ENCODE measurements around the gene UBE2E3.
A peak's percentile ranks its signal among the peaks of the same experiment; 100 is the strongest.

Gene UBE2E3

DNA sequence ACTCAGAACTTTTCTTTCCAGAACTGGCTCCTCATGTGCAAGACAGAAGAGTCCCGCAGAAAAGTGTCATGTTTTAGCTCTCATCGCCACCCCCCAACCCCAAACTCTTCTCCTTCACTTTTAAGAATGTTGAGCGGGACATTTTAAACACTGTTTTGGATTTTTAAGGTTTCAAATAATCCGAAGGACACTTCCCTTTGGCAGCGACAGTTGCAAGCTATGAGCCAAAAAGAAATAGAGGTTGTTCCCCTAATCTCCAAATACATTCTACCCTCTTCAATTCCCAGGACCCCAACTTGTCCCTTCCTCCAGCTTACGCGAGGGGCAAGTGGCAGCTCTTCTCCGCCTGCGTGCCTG, 678 bp upstream of the UBE2E3 start:
- no peak for DNase-seq

DNA sequence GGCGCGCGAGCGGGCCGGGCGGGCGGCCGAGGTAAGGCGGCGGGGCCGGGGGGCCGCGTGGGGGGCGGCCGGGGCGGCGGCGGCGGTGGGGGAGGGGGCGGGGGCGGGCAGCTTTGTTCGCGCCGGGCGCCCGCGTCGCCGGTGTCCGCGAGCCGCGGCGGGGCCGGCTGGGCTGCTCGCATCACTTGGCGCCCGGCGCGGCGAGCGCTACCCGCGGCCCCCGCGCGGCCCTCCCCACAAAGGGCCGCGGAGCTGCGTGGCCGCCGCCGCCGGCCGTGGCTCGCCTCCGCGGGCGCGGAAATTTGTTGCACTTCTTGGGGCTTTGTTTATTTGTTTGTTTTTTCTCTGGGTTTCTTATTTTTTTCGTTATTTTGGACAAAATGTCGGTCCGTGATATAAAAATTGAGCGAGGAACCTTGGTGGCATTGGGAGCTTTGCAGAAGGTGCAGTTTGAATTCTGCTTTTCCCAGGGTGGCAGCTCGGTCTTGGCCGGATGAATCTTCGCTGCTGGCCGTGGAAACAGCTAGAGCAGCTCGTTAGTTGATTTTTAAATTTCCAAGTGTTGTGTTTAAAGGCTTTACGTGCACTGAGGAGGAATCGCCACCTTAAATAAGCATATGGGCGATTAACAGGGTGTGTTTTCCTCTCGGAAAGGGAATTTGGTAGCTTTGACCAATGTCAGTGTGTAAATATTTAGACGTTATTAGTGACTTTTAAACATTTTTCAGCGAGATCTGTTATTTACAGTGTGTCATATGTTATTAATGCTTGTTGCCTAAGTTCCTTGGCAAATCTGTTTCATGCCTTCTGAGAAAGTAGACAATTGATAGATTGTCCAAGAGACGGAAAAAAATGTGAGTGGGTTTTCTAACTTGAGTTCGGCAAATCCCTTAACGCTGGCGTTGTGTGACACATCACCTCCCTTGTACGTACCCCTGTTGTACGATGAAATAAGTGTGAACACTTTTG, 822 bp downstream of the UBE2E3 start:
- peak; percentile 33 for DNase-seq

DNA sequence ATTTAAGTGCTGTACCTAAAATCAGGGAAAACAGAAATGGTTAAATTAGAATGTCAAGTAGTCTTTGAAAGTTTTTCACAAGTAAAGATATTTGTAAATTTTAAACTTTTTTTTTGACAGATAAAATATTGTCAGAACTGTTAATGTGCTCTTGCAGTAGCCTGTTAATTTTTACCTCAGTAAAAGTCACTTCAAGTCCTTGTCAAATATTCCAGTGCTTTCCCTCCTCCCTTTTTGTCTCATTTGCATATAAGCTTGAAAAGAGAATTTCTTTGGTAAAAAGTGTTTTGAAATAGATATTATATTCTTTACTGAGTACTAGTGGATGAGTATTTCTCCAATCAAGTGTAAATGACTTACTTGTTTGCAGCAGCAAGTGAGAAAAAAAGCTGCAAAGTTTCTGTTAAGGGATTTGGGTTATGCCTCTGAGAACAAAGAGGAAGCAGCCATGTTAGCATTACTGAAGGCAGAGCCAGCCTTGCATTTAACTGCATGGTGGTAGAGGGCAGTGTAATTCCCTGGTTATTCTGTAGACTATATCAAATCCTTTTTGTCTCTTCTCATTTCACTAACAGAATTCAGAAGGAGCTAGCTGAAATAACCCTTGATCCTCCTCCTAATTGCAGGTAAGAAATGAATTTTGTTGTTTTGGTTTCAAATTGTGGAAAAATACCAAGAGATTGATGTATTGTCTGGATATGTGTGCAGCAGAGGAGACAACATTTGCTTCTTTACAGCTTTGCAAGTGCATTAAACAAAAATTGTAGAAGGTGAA, 3.2 kb downstream of the UBE2E3 start:
- DNase-seq = peak; percentile 26

DNA sequence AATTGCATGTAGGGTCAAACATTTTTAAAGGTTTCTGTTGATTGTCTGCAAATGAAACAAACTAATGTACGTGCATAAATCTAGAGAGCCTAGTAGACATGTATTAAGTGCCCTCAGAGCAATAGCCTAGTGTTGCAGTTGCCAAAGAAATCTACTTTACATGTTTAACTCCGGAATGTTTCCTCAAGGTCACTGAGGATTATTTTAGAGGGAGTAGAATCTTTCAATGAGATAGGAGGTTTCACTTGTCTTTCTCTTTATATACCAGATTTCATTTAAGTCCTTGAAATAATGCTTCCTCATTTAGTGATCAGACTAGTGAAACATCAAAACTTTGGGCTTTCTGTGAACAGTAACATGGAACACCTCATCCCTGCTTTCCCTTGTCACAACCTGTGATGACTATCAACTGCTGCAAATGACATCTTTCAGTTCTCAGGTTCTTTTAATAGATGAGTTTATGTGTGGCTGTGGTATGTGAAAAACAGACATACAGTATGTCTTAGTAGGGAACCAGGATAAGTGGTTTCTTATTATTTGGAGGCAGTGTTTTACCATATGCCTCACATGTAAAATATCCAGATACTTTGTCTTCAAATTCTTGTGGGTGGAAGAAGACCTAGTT, 5.5 kb downstream of the UBE2E3 start:
- no peak for DNase-seq

DNA sequence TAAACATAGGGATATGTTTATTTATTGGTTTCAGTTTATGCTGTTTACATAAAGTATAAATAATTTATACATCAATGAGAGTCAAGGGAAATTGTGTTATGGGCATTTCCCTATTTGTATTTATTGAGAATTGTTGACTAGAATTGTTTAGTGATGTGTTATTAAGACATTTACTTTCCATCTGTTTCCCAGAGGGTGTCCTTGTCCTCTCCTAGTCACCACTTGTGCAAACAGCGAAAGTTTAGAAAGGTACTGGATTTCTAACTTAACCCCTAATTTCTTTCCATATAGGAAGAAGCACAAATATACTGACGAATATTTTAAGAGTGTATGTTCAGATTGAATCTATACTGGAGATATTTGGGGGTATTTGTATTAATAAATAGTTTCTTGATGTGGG, 6.7 kb downstream of the UBE2E3 start:
- DNase-seq = no peak

DNA sequence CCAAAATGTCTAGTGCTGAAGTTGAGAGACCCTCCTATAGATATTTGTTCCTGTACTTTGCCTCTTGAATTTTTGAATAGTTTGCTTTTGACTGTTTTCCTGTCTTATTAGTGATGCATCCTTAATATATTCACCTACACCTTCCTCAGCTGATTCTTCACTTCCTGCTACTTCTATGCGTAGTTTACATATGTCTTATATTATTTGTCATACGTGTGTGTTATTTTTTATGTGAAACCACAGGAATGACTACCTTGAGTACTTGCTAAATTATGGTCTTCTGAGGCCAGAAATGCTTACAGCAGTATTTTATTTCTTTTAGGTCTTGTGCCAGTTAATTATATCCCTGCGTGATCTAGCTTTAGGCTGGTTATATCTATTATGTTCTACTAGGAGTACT, 9.9 kb downstream of the UBE2E3 start:
- no peak for DNase-seq

DNA sequence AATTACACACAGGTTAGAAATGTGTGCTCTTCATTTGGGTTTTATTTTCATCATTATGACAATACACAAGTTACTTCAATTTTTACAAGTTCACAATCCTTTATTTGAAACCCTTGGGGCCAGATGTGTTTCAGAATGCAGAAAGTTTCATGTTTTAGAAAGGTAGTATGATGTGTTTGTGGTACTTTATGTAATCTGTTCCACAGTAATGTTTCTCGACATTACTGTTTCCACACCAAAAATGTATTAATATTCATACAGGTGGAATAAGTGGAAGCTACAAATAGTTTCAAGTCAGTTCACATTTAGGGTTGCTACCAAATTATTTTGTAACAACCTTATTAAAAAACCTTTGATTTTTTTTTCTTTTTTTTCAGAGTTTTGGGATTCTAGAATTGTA, 10.4 kb downstream of the UBE2E3 start:
- DNase-seq = no peak

DNA sequence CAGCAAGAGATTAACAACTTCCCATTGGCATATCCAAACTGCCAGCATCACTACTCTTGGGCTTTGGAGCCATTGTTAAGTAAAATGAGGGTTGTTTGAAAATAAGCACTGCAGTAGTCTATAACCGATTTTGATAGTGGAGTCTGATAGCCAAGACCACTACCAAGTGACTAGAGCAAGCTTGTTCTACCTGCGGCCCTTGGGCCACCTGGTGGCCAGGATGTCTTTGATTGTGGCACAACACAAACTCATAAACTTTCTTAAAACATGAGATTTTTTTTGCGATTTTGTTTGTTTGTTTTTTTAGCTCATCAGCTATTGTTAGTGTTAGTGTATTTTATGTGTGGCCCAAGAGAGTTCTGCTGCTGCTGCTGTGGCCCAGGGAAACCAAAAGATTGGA, 11.0 kb downstream of the UBE2E3 start:
- no peak for DNase-seq

DNA sequence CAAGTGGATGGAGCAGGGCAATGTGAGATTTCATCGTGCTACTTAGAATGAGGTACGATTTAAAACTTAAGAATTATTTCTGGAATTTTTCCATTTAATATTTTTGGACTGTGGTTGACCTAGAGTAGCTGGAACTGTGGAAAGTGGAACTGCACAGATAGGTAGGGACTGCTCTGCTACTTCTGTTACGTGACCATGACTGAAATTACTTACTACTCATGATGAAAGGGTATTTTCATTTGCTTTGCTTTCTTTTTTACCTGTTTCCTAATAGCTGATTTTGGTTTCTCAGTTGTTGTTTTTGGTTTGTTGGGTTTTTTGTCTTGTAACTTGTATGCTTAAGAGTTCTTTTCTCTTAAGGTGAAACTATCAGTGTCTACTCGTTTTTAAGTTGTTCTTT, 11.4 kb downstream of the UBE2E3 start:
- no peak for DNase-seq

DNA sequence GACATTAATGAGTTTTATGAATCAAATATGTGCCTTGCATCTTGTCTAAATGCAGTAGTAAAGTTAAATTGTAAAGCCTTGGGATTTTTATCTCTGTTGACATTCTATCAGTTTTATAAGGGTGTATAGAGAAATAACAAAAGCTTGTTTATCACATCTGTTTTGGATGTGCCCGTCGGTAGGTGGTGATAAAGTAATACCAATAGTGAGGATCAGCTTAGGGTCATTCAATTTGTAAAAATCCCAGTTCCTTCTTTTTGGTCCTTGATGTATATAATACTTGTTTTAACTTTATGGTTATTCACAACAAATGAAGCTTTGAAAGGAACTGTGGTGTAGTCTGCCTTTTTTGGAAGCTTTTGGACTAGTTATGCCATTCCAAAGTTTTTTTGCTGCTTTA, 12.6 kb downstream of the UBE2E3 start:
- no peak for DNase-seq

DNA sequence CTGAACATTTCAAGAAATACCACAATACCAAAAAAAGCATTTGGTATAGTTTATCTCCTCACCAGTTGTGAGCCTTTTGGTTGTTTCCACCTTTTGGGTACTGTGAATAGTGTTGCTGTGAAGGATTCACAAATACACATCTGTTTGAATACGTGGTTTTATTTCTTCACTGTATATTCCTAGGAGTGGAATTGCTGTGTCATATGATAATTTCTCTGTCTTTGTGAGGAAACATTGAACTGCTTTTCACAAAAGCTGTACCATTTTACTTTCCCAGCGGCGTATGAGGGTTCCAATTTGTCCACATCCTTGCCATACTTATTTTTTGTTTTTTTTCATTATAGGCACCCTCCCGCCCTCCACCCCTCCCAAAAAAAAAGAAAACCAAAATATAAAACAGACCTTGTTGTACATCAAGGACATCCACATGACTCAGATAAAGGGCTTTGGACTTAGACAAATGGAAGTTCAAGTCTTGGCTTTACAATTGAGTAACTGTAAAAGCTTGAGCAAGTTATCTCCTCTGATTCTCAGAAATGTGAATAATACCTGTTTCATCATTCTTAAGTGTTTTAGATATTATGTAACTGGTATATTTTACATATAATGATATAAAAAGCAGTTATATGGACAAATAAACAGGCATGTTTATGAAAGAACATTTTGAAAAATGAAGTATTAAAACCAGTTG, 19.0 kb downstream of the UBE2E3 start:
- no peak for DNase-seq

DNA sequence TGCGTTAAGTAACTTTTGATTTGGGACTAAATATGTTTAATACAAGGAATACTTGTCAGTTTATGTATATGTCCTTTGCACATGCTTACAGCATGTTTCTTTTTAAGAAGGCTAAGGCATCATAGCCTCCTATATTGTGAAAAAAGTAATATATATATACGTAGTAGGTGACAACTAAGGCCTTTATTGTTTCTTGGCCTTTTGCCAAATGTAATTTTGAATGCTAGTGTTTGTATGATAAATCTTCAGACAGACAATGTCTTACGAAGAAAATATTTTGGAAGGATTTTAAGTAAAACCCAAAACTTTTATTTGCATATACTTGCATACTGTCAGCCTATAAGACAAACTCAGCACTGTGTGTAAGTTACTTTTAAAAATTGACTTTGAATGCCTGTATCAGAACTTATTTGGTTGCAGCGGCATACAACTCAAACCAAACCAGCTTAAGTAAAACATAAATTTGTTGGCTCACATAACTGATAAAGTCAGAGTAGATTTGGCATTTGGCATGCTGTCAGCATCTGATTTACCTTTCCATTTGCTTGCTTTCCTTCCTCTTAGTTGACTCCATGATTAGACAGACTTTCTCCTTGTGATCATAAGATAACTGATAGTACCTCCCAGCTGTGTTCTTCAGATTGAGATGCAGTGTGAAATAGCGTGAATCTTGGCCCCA, 24.4 kb downstream of the UBE2E3 start:
- no peak for DNase-seq

DNA sequence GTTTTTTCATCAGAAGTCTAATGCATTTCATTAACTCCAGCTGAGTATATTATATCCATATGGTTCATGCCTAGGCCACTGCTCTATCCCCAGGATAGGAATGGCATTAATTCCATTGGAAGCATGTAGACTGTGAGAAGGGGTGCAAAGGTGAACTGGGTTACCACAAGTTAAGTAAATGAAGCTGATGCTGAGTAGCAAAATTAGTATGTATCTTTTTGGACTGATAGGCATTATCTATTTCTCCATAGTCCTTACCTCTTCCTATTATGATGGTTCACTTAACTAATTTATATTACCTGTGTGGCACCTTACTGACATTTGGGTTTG, 24.9 kb downstream of the UBE2E3 start:
- no peak for DNase-seq

DNA sequence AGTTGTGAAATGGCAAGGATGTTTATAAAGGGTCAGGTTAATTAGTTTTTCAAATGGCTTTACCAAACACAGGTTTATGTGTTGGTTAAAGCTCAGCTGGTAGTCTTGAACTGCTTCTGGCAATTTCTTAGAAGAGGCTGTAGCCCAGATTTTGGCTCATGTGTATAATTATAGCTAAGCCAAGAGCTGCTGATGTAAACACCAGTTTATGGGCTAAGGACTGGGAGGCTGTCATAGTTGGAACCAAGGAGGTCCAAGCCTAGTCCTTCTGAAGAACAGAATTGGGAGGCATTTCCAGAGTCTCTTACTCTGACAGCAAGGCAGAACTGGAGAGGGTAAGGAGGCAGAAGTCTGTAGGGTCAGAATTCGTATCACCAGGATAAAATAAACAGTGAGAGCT, 25.4 kb downstream of the UBE2E3 start:
- DNase-seq = no peak

DNA sequence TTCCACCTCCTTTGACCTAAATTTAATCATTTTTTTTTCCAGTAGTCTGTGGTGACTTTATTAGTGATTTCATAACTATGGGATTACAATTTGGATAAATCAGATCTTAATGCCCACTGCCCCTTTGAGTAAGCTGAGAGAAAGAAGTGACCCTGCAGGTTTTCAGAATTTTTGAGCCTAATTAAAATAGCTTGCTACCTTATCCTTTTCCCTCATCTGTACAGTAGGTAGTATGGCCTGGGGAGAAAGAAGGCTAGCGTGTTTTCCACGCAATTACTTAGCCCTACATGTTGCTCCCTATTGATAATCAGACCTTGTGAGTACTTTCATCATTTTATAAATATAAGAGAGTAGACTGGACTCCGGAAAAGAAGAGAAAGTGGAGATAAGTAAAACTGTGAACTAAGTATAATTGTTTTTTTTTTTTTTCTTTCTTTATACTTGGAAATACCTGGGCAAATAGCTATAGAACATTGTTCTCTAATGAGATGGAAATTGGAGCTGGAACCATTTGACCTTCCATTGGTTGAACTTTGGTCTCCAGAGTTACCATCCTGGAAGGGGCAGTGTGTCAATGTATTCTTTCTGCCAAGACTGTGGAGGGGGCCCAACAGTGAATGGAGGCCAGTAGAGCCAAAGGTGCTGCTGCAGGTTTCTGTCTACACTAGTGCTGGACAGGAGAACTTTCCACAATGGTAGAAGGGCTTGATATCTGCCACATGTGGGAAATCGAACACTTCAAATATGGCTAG, 26.9 kb downstream of the UBE2E3 start:
- DNase-seq = no peak

DNA sequence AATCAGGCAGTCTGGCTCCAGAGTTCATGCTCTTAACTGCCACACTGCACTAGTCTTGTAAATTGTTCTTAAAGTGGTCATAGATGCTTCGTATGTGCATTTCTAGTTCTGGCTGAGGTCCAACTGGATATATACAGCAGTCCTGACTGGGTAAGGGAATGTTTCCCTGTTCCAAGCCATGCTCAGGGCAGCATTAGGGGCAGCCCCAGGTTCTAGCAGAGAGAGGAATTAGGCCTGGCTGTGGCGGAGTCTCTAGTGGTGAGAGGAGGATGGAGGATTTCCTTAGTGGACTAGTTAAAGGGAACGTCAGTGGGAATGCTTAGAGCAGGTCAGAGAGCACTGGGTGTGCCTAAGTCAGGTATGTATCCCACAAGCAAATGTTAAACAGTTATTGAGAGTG, 28.0 kb downstream of the UBE2E3 start:
- no peak for DNase-seq

DNA sequence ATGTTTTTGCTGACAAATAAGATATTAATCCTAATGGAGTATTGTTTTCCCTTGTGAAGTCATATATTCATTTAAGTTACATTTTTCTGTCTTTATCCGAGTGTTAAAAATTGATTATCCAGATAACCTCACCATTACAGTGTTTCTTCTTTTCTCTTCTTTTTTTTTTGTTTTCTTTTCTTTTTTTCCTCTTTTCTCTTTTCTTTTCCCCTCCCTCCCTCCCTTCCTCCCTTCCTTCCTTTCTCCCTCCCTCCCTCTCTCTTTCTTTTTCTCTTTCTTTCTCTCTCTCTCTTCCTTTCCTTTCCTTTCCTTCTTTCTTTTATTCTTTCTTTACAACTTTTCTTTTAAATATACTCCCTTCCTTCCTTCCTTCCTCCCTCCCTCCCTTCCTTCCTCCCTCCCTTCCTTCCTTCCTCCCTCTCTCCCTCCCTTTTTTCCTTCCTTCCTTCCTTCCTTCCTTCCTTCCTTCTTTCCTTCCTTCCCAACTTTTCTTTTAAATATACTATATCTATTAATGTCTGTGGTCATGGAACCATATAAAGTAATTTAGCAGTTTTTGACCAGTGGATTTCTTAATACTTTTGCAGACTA, 40.9 kb downstream of the UBE2E3 start:
- DNase-seq = no peak

DNA sequence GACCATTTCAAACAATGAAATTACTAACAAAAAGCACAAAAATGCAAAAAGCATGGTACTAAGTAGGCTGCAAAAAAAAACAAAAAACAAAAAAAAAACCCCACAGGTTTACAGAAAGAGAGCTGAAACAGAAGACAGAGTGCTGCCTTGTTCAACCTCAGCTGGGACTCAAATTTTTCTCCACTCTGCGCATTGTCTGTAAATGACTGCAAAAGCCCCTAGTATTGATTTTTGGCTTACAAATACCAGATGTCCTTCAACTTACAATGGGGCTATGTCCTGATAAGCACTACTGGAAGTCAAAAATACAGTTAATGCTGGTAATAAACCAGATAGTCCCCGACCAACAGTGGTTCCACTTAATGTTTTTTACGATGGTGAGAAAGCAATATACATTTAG, 42.2 kb downstream of the UBE2E3 start:
- peak; percentile 10 for DNase-seq

DNA sequence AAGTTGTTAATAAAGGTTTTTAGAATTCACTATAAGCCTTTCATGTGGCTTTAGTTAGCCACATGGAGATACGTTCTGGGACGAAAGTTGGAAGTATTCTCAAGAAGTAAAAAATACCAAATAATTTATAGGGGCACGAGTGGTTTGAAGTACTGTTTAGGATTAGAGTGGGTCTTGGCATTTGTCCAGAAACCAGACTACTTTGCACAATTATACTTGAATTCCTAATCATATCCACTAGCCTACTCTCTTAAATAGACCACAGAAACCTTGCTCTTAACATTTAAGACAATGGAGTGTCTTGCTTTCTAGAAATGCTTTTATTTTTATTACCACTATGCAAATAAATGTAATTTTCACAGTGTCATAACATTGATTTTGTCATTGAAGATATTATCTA, 44.6 kb downstream of the UBE2E3 start:
- DNase-seq = peak; percentile 6

DNA sequence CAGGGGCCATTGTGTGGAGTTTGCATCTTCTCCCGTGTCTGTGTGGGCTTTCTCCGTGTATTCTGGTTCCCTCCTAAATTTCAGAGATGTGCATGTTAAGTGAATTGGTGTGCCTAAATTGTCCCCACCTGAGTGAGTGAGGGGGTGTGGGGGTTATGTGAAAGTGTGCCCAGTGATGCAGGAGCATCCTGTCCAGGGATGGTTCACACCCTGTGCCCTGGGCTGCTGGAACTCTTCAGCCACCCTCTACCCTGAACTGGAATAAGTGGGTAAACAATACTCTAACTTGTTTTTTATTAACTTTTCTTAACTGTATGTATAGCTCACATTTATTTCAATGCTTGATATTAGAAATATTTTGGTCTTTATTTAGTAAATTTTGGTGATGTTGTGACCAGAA, 56.0 kb downstream of the UBE2E3 start:
- no peak for DNase-seq

DNA sequence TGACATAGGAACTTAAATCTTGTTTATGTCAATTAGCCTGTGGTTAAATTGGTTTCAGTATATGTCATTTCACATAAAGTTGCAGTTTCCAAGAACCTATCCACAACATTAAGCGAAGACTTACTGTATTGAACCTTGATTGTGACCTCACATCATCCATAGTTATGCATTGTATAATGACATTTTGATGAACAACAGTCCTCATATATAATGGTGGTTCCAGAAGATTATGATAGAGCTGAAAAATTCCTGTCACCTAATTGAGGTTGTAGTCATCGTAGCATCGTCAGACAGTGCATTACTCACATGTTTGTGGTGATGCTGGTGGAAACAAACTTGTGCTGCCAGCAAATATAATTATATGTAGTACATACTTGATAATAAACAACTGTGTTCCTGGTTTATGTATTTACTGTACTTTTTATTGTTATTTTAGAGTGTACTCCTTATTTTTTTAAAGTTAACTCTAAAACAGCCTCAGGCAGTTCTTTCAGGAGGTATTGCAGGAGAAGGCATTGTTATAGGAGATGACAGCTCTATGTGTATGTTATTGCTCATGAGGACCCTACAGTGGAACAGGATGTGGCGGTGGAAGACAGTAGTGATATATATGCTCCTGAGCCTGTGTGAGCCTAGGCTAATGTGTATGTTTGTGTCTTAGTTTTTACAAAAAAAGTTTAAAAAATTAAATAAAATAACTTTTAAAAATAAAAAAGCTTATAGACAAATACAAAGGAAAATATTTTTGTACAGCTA, 56.6 kb downstream of the UBE2E3 start:
- no peak for DNase-seq
